Measurements from ENCODE around the gene ATXN2. TPM values are rescaled to one million over a fixed set of nuclear protein-coding genes. Genes with fewer than 3 reads are reported as not detected.

ATXN2 gene
- total RNA-seq, 4 donors from 2014 or later: 20.4 to 28.1 (median 22.2) TPM

DNA sequence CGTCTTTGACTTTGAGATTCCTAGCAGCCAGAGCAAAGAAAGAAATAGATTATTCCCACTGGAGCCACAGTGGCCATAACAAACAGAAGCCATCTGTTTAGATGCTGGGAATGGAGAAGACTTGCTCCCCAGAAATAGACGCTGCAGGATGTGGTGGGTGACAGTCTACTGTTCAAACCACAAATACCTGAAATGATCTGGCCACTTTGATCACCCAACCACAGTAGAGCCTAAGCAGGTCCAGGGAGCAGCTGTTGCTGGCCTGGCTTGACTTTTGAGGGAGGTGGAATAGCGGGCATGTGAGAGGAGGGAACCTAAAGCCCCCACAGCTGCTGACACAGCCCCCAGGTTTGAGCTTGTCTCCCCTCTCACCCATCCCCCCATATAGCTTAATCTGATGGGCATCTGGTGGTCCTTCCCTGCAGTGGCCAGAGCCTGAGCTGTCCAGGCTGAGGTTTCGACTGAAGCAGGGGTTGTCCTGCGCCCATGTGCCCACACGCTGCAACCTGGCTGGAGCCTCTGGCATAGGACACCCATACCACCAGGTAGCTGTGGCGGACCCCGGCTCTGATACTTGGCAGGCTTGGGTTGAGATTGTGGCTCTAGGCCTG is 154.7 kb downstream of the ATXN2 start:
- DNase-seq: no peak
- peak overlapping the region; percentile 69 to 87 (median 73) for H3K27ac ChIP-seq
- no peak overlapping the region for H3K4me3 ChIP-seq
- peaks cover 62 to 65% of the 10 kb centered on the region in 2 donors for H3K4me1 ChIP-seq
- intact Hi-C loops (cut with DNase I; ENCODE audit: low total_unique reads) (no loop called here), in situ Hi-C loops (cut with MboI; ENCODE audit: low sequenced_read_pairs in 4 of 4) (no loop called here)
- TF ChIP-seq, protein P1, sequence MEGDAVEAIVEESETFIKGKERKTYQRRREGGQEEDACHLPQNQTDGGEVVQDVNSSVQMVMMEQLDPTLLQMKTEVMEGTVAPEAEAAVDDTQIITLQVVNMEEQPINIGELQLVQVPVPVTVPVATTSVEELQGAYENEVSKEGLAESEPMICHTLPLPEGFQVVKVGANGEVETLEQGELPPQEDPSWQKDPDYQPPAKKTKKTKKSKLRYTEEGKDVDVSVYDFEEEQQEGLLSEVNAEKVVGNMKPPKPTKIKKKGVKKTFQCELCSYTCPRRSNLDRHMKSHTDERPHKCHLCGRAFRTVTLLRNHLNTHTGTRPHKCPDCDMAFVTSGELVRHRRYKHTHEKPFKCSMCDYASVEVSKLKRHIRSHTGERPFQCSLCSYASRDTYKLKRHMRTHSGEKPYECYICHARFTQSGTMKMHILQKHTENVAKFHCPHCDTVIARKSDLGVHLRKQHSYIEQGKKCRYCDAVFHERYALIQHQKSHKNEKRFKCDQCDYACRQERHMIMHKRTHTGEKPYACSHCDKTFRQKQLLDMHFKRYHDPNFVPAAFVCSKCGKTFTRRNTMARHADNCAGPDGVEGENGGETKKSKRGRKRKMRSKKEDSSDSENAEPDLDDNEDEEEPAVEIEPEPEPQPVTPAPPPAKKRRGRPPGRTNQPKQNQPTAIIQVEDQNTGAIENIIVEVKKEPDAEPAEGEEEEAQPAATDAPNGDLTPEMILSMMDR (IDR thresholded peaks at IDR 0.05 in 4 of 5, conservative IDR thresholded peaks at IDR 0.05 in 1 of 5): no peak
- no peak for TF ChIP-seq POLR2A (IDR thresholded peaks at IDR 0.05)
- peaks cover 0 to 12% of the 10 kb centered on the region in 2 donors for H3K36me3 ChIP-seq
- H3K27me3 ChIP-seq: no peaks in the 10 kb centered on the region
- no peak for ATAC-seq
- H3K9me3 ChIP-seq: no peaks in the 10 kb centered on the region

DNA sequence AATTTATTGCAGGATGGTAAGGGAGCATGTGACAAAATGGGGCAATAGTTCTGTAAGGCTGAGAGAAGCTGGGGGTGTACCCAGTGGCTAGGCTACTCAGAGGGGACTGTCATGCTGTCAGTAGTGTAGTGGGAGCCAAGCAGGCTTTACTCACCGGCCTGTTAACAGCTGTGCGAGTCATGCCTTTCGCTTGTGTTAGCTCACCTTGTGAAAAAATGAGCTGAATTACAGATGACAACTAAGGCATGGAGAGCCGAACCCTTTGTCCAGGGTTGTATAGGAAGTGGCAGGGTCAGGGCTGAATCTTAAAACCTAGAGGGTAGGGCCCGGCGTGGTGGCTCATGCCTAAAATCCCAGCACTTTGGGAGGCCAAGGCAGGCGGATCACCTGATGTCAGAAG is 155.5 kb downstream of the ATXN2 start:
- TF ChIP-seq POLR2A (IDR thresholded peaks at IDR 0.05): no peak
- TF ChIP-seq, protein P1 (IDR thresholded peaks at IDR 0.05 in 4 of 5, conservative IDR thresholded peaks at IDR 0.05 in 1 of 5): no peak
- Histone ChIP-seq H3K27me3 (no peaks in the 10 kb centered on the region), H3K36me3 (peaks cover 0 to 12% of the 10 kb centered on the region in 2 donors), H3K4me3 (no peak overlapping the region), H3K9me3 (no peaks in the 10 kb centered on the region), H3K27ac (peak overlapping the region; percentile 69 to 87 (median 73)), H3K4me1 (peaks cover 58 to 61% of the 10 kb centered on the region in 2 donors)
- ATAC-seq (peak; percentile 14 to 32), DNase-seq (peak in 1 of 2 donors; percentile 45)
- intact Hi-C loops (cut with DNase I; ENCODE audit: low total_unique reads): no loop called here
- in situ Hi-C loops (cut with MboI; ENCODE audit: low sequenced_read_pairs in 4 of 4): no loop called here

DNA sequence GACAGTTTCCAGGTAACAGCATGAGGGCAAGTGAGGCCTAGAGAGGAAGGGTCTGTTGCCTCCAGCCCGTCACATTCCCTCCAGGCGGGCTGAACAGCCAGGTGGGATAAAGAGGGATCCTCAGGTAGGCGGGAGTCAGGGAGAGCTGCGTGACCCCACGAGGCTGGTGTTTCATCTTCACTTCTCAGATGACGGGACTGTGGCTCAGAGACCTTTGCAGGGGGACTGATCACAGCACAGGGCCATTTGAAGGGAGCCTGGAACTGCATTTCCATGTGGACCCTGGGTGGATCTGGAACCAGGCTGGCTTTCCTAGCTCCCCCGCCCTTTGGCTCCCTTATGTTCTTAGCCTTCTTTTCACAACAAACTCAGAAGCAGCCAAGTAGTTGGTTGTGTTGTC is 156.0 kb downstream of the ATXN2 start:
- in situ Hi-C loops (cut with MboI; ENCODE audit: low sequenced_read_pairs in 4 of 4) (no loop called here), intact Hi-C loops (cut with DNase I; ENCODE audit: low total_unique reads) (no loop called here)
- no peak for TF ChIP-seq POLR2A (IDR thresholded peaks at IDR 0.05)
- ATAC-seq: no peak
- Histone ChIP-seq H3K36me3 (peaks cover 0 to 12% of the 10 kb centered on the region in 2 donors), H3K27ac (peak overlapping the region; percentile 69 to 87 (median 73)), H3K27me3 (no peaks in the 10 kb centered on the region), H3K9me3 (no peaks in the 10 kb centered on the region), H3K4me3 (no peak overlapping the region), H3K4me1 (peaks cover 56 to 57% of the 10 kb centered on the region in 2 donors)
- peak in 1 of 2 donors; percentile 3 for DNase-seq

DNA sequence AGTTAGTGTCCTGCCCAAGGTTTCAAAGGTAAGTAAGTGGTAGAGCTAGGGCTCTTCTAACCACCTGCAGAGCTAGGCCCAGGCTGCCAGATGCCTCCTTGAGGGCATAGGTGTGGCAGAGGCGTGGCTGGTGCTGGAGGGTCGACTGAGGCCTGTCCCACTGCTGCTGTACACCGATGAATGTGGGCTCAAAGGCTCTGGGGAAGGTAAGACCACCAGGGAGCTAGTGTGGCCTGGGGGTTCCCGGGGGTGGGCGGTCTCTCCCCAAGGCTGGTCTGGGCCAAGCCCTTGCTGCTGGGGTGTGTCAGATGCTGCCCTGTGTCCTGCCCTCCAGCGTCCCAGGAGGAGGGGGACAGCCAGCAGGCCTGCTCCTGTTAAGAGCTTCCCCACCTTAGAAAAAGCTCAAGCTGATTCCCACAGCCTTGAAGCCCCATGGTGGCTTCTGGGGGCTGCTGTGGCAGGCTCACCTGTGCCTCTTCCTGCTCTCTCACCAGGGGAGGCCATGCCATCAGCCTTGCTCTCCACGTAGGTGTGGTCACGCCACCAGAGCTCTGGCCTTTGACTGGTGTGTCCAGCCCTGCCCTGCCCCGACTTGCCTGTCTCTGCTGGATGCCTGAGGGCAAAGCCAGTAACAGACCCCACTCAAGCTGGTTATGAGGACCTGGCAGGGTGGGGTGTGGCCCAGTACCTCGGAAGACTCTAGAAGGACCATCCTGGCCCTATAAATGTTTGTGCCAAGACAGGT is 156.6 kb downstream of the ATXN2 start:
- Histone ChIP-seq H3K36me3 (peaks cover 0 to 6% of the 10 kb centered on the region in 2 donors), H3K27ac (peak overlapping the region; percentile 69 to 87 (median 73)), H3K4me3 (no peak overlapping the region), H3K9me3 (no peaks in the 10 kb centered on the region), H3K27me3 (no peaks in the 10 kb centered on the region), H3K4me1 (peaks cover 53 to 55% of the 10 kb centered on the region in 2 donors)
- no peak for TF ChIP-seq POLR2A (IDR thresholded peaks at IDR 0.05)
- TF ChIP-seq, protein P1 (IDR thresholded peaks at IDR 0.05 in 4 of 5, conservative IDR thresholded peaks at IDR 0.05 in 1 of 5): no peak
- ATAC-seq (no peak), DNase-seq (peak in 1 of 2 donors; percentile 12)
- intact Hi-C loops (cut with DNase I; ENCODE audit: low total_unique reads) (no loop called here), in situ Hi-C loops (cut with MboI; ENCODE audit: low sequenced_read_pairs in 4 of 4) (no loop called here)
